A673 (cell line): ENCODE measurements around the gene OPRM1.

Source experiments
- EZH2 ChIP-seq: fragments of 200-600 bp; sonication (generic); IDR thresholded peaks from 2 replicates; pipeline ENCODE4 v1.6.1; 2017; ENCODE audit warnings: borderline replicate concordance, low read depth, mild to moderate bottlenecking, mixed read lengths, antibody characterized with exemption, low read length; ENCODE audit not compliant: poor library complexity, severe bottlenecking
- TF ChIP-seq, protein P1 (sequence below): fragments of 300-800, 200-600 bp; sonication (generic); conservative IDR thresholded peaks from 2 replicates; pipeline ENCODE4 v1.5.1; 2017; ENCODE audit warnings: low read depth, mild to moderate bottlenecking, antibody characterized with exemption, low read length, moderate library complexity, mixed read lengths

DNA sequence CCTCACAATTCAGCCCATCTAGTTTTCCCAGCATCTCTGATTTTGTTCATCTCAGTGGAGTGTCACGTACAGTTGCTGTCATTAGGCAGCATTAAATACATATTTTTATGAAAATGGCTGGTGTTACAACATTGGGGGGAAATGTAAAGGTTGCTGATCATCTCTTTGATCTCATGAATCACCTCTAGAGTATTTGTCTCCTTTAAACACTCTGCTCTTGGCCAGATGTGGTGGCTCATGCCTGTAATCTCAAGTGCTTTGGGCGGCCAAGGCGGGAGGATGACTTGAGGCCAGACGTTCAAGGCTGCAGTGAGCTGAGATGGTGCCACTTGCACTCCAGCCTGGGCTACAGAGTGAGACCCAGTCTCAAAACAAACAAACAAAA, 189.5 kb downstream of the OPRM1 start:
- TF ChIP-seq, protein P1, sequence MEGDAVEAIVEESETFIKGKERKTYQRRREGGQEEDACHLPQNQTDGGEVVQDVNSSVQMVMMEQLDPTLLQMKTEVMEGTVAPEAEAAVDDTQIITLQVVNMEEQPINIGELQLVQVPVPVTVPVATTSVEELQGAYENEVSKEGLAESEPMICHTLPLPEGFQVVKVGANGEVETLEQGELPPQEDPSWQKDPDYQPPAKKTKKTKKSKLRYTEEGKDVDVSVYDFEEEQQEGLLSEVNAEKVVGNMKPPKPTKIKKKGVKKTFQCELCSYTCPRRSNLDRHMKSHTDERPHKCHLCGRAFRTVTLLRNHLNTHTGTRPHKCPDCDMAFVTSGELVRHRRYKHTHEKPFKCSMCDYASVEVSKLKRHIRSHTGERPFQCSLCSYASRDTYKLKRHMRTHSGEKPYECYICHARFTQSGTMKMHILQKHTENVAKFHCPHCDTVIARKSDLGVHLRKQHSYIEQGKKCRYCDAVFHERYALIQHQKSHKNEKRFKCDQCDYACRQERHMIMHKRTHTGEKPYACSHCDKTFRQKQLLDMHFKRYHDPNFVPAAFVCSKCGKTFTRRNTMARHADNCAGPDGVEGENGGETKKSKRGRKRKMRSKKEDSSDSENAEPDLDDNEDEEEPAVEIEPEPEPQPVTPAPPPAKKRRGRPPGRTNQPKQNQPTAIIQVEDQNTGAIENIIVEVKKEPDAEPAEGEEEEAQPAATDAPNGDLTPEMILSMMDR = no peak
- no peak for TF ChIP-seq EZH2
